Esophagus squamous epithelium (tissue), 5 donors: ENCODE data around the gene TCF4. TPM values are rescaled to one million over a fixed set of nuclear protein-coding genes. Genes with fewer than 3 reads are reported as not detected.
A peak's percentile ranks its signal among the peaks of the same experiment; 100 is the strongest.

Source experiments
- DNase-seq: peaks from one replicate; lab custom pipeline; 2025; lab: John Stamatoyannopoulos, UW
- H3K27ac ChIP-seq, 4 donors: fragments of 200-600 bp; sonication (generic); one replicate each; pipeline ENCODE4 v1.5.1; 2016 to 2019; ENCODE audit warnings: mild to moderate bottlenecking in 1 of 4
- H3K27me3 ChIP-seq, 4 donors: fragments of 200-600 bp; sonication (generic); 1 replicate in 3 of 4; 2 replicates in 1 of 4; pipeline versions ENCODE4 v1.5.1 to v1.6.0; 2017 to 2021; ENCODE audit warnings: antibody characterized with exemption in 1 of 4
- H3K36me3 ChIP-seq, 3 donors: fragments of 200-600 bp; sonication (generic); one replicate each; pipeline ENCODE4 v1.5.1; 2016 to 2019
- H3K4me1 ChIP-seq, 3 donors: fragments of 200-600 bp; sonication (generic); one replicate each; pipeline ENCODE4 v1.5.1; 2017 to 2019
- H3K4me3 ChIP-seq, 4 donors: fragments of 200-600 bp; sonication (generic); 1 replicate in 3 of 4; 2 replicates in 1 of 4; pipeline ENCODE4 v1.5.1; 2016 to 2019; ENCODE audit warnings: mild to moderate bottlenecking in 2 of 4, moderate library complexity in 1 of 4
- H3K9me3 ChIP-seq, 3 donors: fragments of 200-600 bp; sonication (generic); one replicate each; pipeline ENCODE4 v1.5.1; 2016 to 2019
- POLR2A ChIP-seq, 4 donors: fragments of 450-650 bp; IDR thresholded peaks; one replicate each; pipeline ENCODE4 v1.6.1; 2017; ENCODE audit warnings: antibody characterized with exemption in 4 of 4, mild to moderate bottlenecking in 4 of 4, moderate library complexity in 3 of 4
- WGBS, 2 donors: methylation state at CpG; one replicate each; pipeline ENCODE4 v1.1.5; 2018; 5-methylcytosine and 5-hydroxymethylcytosine counted together
- intact Hi-C: fragments of 100-400 bp; cut with DNase I; formaldehyde crosslinking; loops from one replicate; pipeline ENCODE4 v1.15.0; 2022
- total RNA-seq, 4 donors: library from RNA; depleted of rRNA; stranded (reverse); fragments of >200 nt; gene quantifications; one replicate each; pipeline ENCODE4 v1.1.0, GENCODE V29; 2016
- TF ChIP-seq, protein P1 (sequence below), 6 experiments: fragments of 450-650 bp in 4 of 6; fragments of 200-600 bp in 2 of 6; sonication (generic) in 2 of 6; IDR thresholded peaks; one replicate each; pipeline ENCODE4 v1.5.1; 2016 to 2019; ENCODE audit warnings: antibody characterized with exemption in 6 of 6, mild to moderate bottlenecking in 4 of 6, moderate library complexity in 4 of 6
- donor health status: DM: yes; HTN: yes; CAD: no.

TCF4 gene
- total RNA-seq, 4 donors from 2014 or later, result 19.0 to 79.7 (median 26.0) TPM

DNA sequence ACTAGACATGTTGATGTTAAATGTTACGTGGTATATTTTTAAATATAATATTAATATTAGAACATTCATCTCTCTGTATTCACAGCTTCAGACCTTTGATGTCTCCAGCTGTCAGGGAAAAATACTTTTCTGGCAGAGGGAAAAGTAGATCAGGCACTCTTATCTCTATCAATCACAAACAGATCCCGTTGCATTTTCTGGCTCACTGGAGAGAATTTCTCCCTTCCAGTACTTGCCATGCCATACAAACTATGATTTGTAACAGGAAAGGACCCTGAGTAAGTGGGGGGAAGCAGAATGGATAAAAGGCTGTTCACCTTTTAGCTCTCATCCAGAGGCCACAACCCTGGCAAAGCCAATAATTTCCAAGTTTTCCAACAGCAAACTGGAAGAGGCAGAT, 158.0 kb downstream of the TCF4 start:
- no peak overlapping the region for H3K4me3 ChIP-seq
- WGBS, 2 donors, result 53 to 56% methylated on average over 2 of the region's 2 CpGs
- intact Hi-C loops, result no loop called here
- no peaks in the 10 kb centered on the region for H3K9me3 ChIP-seq
- H3K27ac ChIP-seq, result no peak overlapping the region
- DNase-seq, result no peak
- no peaks in the 10 kb centered on the region for H3K36me3 ChIP-seq
- H3K27me3 ChIP-seq, result no peaks in the 10 kb centered on the region
- H3K4me1 ChIP-seq, result no peaks in the 10 kb centered on the region
- TF ChIP-seq, protein P1, sequence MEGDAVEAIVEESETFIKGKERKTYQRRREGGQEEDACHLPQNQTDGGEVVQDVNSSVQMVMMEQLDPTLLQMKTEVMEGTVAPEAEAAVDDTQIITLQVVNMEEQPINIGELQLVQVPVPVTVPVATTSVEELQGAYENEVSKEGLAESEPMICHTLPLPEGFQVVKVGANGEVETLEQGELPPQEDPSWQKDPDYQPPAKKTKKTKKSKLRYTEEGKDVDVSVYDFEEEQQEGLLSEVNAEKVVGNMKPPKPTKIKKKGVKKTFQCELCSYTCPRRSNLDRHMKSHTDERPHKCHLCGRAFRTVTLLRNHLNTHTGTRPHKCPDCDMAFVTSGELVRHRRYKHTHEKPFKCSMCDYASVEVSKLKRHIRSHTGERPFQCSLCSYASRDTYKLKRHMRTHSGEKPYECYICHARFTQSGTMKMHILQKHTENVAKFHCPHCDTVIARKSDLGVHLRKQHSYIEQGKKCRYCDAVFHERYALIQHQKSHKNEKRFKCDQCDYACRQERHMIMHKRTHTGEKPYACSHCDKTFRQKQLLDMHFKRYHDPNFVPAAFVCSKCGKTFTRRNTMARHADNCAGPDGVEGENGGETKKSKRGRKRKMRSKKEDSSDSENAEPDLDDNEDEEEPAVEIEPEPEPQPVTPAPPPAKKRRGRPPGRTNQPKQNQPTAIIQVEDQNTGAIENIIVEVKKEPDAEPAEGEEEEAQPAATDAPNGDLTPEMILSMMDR (IDR thresholded peaks at IDR 0.05), result no peak
- no peak for TF ChIP-seq POLR2A (IDR thresholded peaks at IDR 0.05)

DNA sequence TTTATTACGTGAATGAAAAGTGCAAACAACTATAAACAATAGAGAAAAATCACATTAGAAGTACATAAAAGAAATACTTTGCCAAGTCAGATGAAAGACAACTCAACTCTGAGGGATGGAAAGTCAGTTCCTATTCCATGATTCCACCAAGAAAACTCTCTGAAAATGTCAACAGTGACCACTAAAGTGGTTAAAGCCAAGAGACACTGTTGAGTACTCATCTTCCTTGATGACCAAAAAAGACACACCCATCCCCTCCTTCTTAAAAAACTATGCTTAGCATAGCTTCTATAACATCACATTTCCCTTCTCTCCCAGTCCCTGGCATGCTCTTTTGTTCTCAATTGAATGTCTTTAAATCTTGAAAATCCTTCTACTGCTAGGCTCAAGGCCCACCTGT, 160.0 kb downstream of the TCF4 start:
- no peak for TF ChIP-seq POLR2A (IDR thresholded peaks at IDR 0.05)
- TF ChIP-seq, protein P1 (IDR thresholded peaks at IDR 0.05), result no peak
- H3K4me3 ChIP-seq, result no peak overlapping the region
- no peaks in the 10 kb centered on the region for H3K36me3 ChIP-seq
- H3K4me1 ChIP-seq, result peaks cover 0 to 12% (median 0%) of the 10 kb centered on the region in 3 donors
- no peak overlapping the region for H3K27ac ChIP-seq
- 58 to 81% methylated on average over 1 of the region's 1 CpG for WGBS, 2 donors
- DNase-seq, result no peak
- no peaks in the 10 kb centered on the region for H3K9me3 ChIP-seq
- no peaks in the 10 kb centered on the region for H3K27me3 ChIP-seq
- intact Hi-C loops, result no loop called here

DNA sequence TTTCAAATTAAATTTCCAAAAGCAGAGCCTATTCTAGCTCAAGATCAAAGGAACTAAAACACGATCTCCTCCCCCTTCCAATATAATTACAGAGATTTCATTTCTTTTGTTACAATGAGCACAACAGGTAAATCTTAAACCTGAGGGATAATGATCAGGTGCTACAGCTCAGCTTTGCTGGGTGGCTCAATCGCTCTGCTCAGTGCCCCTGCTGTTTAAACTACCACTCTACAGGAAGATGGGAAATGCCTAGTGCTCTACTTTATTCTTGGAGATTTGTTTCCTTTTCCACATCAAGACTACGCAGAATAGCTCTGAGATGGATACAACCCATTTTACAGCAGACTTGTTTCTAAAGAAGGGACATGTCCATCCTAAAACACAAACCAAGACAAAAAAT, 162.3 kb downstream of the TCF4 start:
- H3K9me3 ChIP-seq, result no peaks in the 10 kb centered on the region
- no peak overlapping the region for H3K27ac ChIP-seq
- DNase-seq, result no peak
- TF ChIP-seq, protein P1 (IDR thresholded peaks at IDR 0.05), result no peak
- TF ChIP-seq POLR2A (IDR thresholded peaks at IDR 0.05), result no peak
- H3K27me3 ChIP-seq, result no peaks in the 10 kb centered on the region
- no peak overlapping the region for H3K4me3 ChIP-seq
- peaks cover 0 to 31% (median 0%) of the 10 kb centered on the region in 3 donors for H3K4me1 ChIP-seq
- 80 to 92% methylated on average over 3 of the region's 3 CpGs for WGBS, 2 donors
- no peaks in the 10 kb centered on the region for H3K36me3 ChIP-seq
- intact Hi-C loops, result no loop called here

DNA sequence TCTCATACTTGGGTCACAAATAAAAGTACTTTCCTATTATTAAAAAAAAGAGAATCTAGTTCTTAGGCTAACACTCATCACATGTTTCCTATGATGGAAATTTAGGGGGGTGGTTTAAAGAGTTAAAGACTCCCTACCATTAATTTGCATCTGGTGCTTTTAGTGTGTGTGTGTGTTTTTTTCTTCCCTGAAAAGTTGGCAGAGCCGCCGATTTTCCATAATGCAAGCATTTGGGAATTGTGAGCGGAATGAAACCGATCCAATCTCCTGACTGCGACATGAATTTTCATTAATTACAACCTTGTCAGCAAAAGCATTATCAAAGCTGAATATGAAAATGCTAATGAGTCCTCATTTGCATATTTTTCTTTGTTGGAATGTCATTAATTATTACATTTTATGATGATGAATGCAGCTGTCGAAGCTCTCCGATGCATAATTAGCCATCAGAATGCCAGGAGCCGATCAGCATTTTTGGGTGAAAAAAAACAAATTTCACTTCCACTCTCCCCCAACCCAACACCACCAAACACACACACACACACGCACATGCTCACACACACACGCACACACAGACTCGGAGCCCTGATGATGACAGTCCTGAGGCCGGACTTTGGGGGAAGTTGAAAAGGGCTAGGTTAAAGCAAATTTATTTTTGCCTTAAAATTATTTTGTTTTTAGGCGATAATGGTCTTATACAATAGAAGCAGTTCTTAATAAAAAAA, 165.4 kb downstream of the TCF4 start:
- Histone ChIP-seq H3K27me3 (no peaks in the 10 kb centered on the region), H3K4me3 (peak overlapping the region; percentile 12 to 59 (median 36)), H3K4me1 (peaks cover 0 to 60% (median 0%) of the 10 kb centered on the region in 3 donors), H3K9me3 (no peaks in the 10 kb centered on the region), H3K27ac (peak overlapping the region; percentile 62 to 88 (median 84)), H3K36me3 (no peaks in the 10 kb centered on the region)
- intact Hi-C loops, result no loop called here
- no peak for DNase-seq
- 22% methylated on average over 13 of the region's 13 CpGs for WGBS, 2 donors
- TF ChIP-seq, protein P1 (IDR thresholded peaks at IDR 0.05), result no peak
- TF ChIP-seq POLR2A (IDR thresholded peaks at IDR 0.05), result no peak

DNA sequence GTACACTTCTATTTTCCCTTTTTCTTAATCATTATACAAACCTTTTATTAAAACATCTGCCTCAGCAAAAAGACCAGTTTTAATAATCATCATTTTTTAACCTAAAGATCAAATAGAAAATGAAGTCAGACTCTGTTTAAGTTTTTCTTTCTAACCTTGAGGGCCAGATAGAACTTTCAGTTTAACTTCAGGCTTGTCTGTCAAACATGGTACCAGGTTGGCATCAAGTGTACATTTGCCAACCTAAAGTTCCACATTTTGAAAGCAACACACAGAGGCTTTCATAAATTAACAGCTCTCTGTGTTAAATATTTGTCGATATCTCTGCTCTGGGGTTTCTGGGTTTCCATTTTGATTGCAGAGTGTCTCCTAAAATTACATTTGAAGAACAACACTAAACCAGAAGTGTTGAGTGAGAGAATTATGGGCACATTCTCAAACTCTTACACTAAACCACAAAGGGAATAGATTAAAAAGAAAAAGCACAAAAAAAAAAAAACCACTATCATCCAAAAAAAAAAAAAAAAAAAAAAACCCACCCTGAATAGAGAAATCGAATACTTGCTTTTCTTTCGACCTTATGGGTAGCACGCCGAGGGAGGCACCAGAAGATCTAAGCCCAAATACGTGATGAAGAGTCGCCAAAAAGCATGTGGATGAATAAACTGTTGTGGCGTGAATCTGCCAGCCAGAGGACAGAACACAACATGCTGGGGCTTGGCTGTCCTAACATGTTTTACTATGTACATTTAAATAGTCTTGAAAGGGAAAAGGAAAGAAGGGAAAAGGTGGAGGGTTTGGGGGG, 166.2 kb downstream of the TCF4 start:
- Histone ChIP-seq H3K9me3 (no peaks in the 10 kb centered on the region), H3K4me3 (peak overlapping the region; percentile 12 to 59 (median 36)), H3K36me3 (no peaks in the 10 kb centered on the region), H3K27me3 (no peaks in the 10 kb centered on the region), H3K27ac (peak overlapping the region; percentile 62 to 88 (median 84)), H3K4me1 (peaks cover 0 to 68% (median 0%) of the 10 kb centered on the region in 3 donors)
- WGBS, 2 donors, result 16 to 28% methylated on average over 8 of the region's 8 CpGs
- TF ChIP-seq, protein P1 (IDR thresholded peaks at IDR 0.05), result no peak
- no peak for TF ChIP-seq POLR2A (IDR thresholded peaks at IDR 0.05)
- no peak for DNase-seq
- intact Hi-C loops, result no loop called here
